ENCODE data around the gene AMER2. TPM values are rescaled to one million over a fixed set of nuclear protein-coding genes. Genes with fewer than 3 reads are reported as not detected.

The AMER2 gene
- total and polyA plus RNA-seq, 4 experiments from 2014 or later = not detected

DNA sequence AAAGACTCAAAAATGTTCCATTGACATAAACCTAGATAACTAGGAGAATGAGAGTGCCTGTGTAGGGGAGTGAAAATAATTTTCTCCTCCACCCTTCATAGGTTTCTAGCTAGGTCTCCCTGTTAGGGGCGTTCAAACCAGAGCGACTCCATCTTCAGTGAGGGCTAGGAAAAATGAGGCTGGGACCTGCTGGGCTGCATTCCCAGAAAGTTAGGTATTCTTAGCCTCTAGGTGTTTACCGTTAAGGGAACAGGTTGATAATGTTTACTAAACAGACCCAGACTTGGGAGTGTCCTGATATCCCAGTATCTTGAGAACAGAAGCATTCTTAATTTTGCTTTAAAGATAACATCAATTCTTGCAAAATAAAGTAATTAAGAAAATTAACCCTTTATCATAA is 56.0 kb downstream of the AMER2 start:
- Mint-ChIP-seq H3K27me3 (peaks cover 25 to 27% of the 10 kb centered on the region in 2 donors), H3K4me3 (no peak overlapping the region), H3K9me3 (peaks cover 0 to 3% (median 0%) of the 10 kb centered on the region in 8 donors), H3K36me3 (no peaks in the 10 kb centered on the region), H3K4me1 (no peaks in the 10 kb centered on the region), H3K27ac (no peak overlapping the region)
- DNase-seq = no peak
- no peaks in the 10 kb centered on the region for H3K36me3 ChIP-seq (ENCODE audit: insufficient read depth, low read length)
- POLR2A ChIA-PET (ENCODE audit: partially characterized antibody) = no interaction called here
- no peak overlapping the region for H3K27ac ChIP-seq (ENCODE audit: low read depth, low read length)
- no peak overlapping the region for H3K4me3 ChIP-seq (ENCODE audit: low read length in 2 of 2)
- peaks cover 5% of the 10 kb centered on the region for H3K27me3 ChIP-seq (ENCODE audit: insufficient read depth, low read length)
- H3K9me3 ChIP-seq (ENCODE audit: control insufficient read depth in 1 of 2, low read length in 2 of 2) = no peaks in the 10 kb centered on the region
- intact Hi-C loops (cut with micrococcal nuclease) = no loop called here
- CTCF ChIA-PET (ENCODE audit: partially characterized antibody) = no interaction called here
- no peaks in the 10 kb centered on the region for H3K4me1 ChIP-seq (ENCODE audit: insufficient read depth, low read length)

DNA sequence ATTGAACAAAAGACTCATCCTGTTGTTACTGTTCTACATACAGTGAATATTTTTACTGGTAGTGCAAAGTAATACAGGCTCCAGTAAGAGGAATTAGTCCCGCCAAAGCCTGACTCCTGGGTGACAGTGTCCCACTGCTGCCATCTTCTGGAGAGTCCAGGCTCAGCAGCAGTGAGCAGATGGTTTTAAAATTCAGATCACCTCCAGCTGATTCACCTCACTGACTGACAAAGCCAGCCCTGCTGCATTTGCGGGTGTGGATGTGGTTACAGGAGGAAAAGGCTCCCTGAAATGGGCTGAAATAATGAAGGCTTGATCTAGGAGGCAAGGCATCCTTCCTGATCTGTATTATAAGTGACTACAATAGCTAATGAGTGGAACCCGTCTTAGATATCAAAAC is 57.9 kb downstream of the AMER2 start:
- peaks cover 5% of the 10 kb centered on the region for H3K27me3 ChIP-seq (ENCODE audit: insufficient read depth, low read length)
- Mint-ChIP-seq H3K9me3 (no peaks in the 10 kb centered on the region), H3K27me3 (peaks cover 19 to 23% of the 10 kb centered on the region in 2 donors), H3K36me3 (no peaks in the 10 kb centered on the region), H3K27ac (no peak overlapping the region), H3K4me1 (no peaks in the 10 kb centered on the region), H3K4me3 (no peak overlapping the region)
- no peaks in the 10 kb centered on the region for H3K9me3 ChIP-seq (ENCODE audit: control insufficient read depth in 1 of 2, low read length in 2 of 2)
- ChIA-PET CTCF (ENCODE audit: partially characterized antibody) (interaction anchor here (0.7 to 3.8 kb wide), 5 partner anchors 8 to 118 kb away, joined by 3 to 15 read pairs (median 4); no protein-coding TSS in a partner anchor), POLR2A (ENCODE audit: partially characterized antibody) (no interaction called here)
- intact Hi-C loops (cut with micrococcal nuclease) = no loop called here
- no peak overlapping the region for H3K27ac ChIP-seq (ENCODE audit: low read depth, low read length)
- H3K36me3 ChIP-seq (ENCODE audit: insufficient read depth, low read length) = no peaks in the 10 kb centered on the region
- peak; percentile 23 to 43 (median 34) for DNase-seq
- no peak overlapping the region for H3K4me3 ChIP-seq (ENCODE audit: low read length in 2 of 2)
- H3K4me1 ChIP-seq (ENCODE audit: insufficient read depth, low read length) = no peaks in the 10 kb centered on the region

DNA sequence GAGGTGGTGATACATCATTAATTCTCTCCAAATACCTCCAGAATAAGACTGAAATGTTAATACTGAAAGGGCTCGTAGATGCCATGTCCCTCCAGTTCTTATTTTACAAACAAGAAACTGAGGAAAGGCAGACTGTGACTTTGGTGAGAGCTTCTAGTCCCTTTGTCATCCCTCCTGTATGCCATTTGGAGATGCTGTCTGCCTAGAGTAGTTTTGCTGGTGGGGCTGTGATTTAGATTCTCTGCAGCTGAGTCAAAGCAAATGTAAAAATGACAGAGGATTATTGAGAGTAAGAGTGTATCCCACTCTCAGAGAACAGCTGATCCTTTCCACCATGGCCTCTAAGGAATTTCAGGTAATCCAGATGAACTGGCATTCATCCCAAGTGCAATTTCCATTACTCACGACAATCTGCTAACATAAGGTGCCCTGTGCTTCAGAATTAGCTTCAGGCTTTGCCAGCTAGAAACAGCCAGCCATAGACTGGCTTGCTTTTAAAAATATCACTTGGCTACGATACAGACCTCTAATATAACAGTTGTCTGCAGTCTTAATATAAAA is 59.3 kb downstream of the AMER2 start:
- Mint-ChIP-seq H3K4me3 (no peak overlapping the region), H3K9me3 (no peaks in the 10 kb centered on the region), H3K36me3 (no peaks in the 10 kb centered on the region), H3K27ac (no peak overlapping the region), H3K27me3 (peaks cover 16 to 20% of the 10 kb centered on the region in 2 donors), H3K4me1 (no peaks in the 10 kb centered on the region)
- H3K4me1 ChIP-seq (ENCODE audit: insufficient read depth, low read length) = no peaks in the 10 kb centered on the region
- no peak overlapping the region for H3K27ac ChIP-seq (ENCODE audit: low read depth, low read length)
- H3K27me3 ChIP-seq (ENCODE audit: insufficient read depth, low read length) = peaks cover 5% of the 10 kb centered on the region
- DNase-seq = no peak
- H3K9me3 ChIP-seq (ENCODE audit: control insufficient read depth in 1 of 2, low read length in 2 of 2) = no peaks in the 10 kb centered on the region
- H3K4me3 ChIP-seq (ENCODE audit: low read length in 2 of 2) = no peak overlapping the region
- ChIA-PET POLR2A (ENCODE audit: partially characterized antibody) (no interaction called here), CTCF (ENCODE audit: partially characterized antibody) (interaction anchor here (0.7 to 3.8 kb wide), 7 partner anchors 10 to 326 kb away, joined by 3 to 15 read pairs (median 3); no protein-coding TSS in a partner anchor)
- H3K36me3 ChIP-seq (ENCODE audit: insufficient read depth, low read length) = no peaks in the 10 kb centered on the region
- intact Hi-C loops (cut with micrococcal nuclease) = no loop called here

Other genes with a start within 250 kb of the AMER2 start
- 1 to 10 TPM; 1.2 to 1.3 TPM for gene PABPC3, start 76.2 kb downstream of the AMER2 start, total RNA-seq
- gene PABPC3, start 76.2 kb downstream of the AMER2 start, polyA plus RNA-seq = under 1 TPM in 1 of 2 donors, not detected in 1; 0.14 TPM
- 10 to 100 TPM; 18.9 to 19.1 TPM for gene MTMR6, start 115.2 kb upstream of the AMER2 start, total RNA-seq
- 10 to 100 TPM; 20.0 to 20.2 TPM for gene MTMR6, start 115.2 kb upstream of the AMER2 start, polyA plus RNA-seq
- gene NUP58, start 129.3 kb upstream of the AMER2 start, total RNA-seq = 10 to 100 TPM; 42.9 to 43.3 TPM
- 10 to 100 TPM in 1 of 2 donors, 1 to 10 TPM in 1; 7.7 to 18.8 TPM for gene NUP58, start 129.3 kb upstream of the AMER2 start, polyA plus RNA-seq
- under 1 TPM; 0.86 to 0.93 TPM for gene ATP8A2, start 199.7 kb upstream of the AMER2 start, total RNA-seq
- under 1 TPM; 0.36 to 0.47 TPM for gene ATP8A2, start 199.7 kb upstream of the AMER2 start, polyA plus RNA-seq

Measured in CD4-positive, alpha-beta memory T cell (primary cell).